ENCODE measurements around the gene GINS3.

GRCh38 chr16:58365623-58366022, 26.6 kb upstream of the GINS3 start:
- TF ChIP-seq CTCF (conservative IDR thresholded peaks at IDR 0.05) = no peak
- no peak for TF ChIP-seq EZH2 (IDR thresholded peaks at IDR 0.05; ENCODE audit: low read depth)

Measured in PC-9 (cell line).